Ovary (tissue), 3 donors: ENCODE data around the gene FBLN2.

Source experiments
- CTCF ChIP-seq, 3 donors: fragments of 450-650 bp in 2 of 3; fragments of 200-600 bp in 1 of 3; IDR thresholded peaks; one replicate each; pipeline versions ENCODE4 v1.5.1 to v1.8.0; 2016 to 2022; ENCODE audit warnings: antibody characterized with exemption in 3 of 3, mild to moderate bottlenecking in 1 of 3
- EP300 ChIP-seq: sonication (generic); formaldehyde crosslinking; IDR thresholded peaks from one replicate; pipeline ENCODE4 v1.6.1; 2017; ENCODE audit warnings: antibody characterized with exemption
- POLR2A ChIP-seq: fragments of 450-650 bp; IDR thresholded peaks from one replicate; pipeline ENCODE4 v1.6.1; 2017; ENCODE audit warnings: antibody characterized with exemption, mild to moderate bottlenecking, moderate library complexity
- donor health status: DM: no; HTN: no; CAD: no.

GRCh38 chr3:13588993-13589392, 40.1 kb downstream of the FBLN2 start:
- TF ChIP-seq CTCF (IDR thresholded peaks at IDR 0.05) (no peak), POLR2A (no peak), EP300 (no peak)
